Transverse colon (tissue), 4 donors: ENCODE results near the gene PSMA3. TPM values are rescaled to one million over a fixed set of nuclear protein-coding genes. Genes with fewer than 3 reads are reported as not detected.

ENCODE experiments used
- DNase-seq: peaks from one replicate; pipeline ENCODE4 v3.0.0-alpha.2; 2019
- H3K27ac ChIP-seq, 4 donors: fragments of 200-600 bp; sonication (generic); 2 replicates each; pipeline ENCODE4 v1.5.1; 2016 to 2018; ENCODE audit warnings: inconsistent platforms in 4 of 4
- H3K27me3 ChIP-seq: fragments of 200-600 bp; sonication (generic); 2 replicates; pipeline ENCODE4 v1.5.1; 2017; ENCODE audit warnings: inconsistent platforms
- H3K36me3 ChIP-seq, 4 donors: fragments of 200-600 bp; sonication (generic); 2 replicates each; pipeline ENCODE4 v1.5.1; 2017 to 2019; ENCODE audit warnings: inconsistent platforms in 4 of 4
- H3K4me1 ChIP-seq, 4 donors: fragments of 200-600 bp; sonication (generic); 2 replicates each; pipeline ENCODE4 v1.5.1; 2017 to 2020; ENCODE audit warnings: inconsistent platforms in 4 of 4
- H3K4me3 ChIP-seq, 4 donors: fragments of 200-600 bp; sonication (generic); 1 replicate in 1 of 4; 2 replicates in 3 of 4; pipeline versions ENCODE4 v1.5.1 to v1.6.1; 2017 to 2019; ENCODE audit warnings: inconsistent platforms in 4 of 4
- H3K9me3 ChIP-seq, 2 donors: fragments of 200-600 bp; sonication (generic); 2 replicates each; pipeline ENCODE4 v1.5.1; 2017 to 2019; ENCODE audit warnings: inconsistent platforms in 2 of 2
- EP300 ChIP-seq: sonication (generic); formaldehyde crosslinking; IDR thresholded peaks from one replicate; pipeline ENCODE4 v1.6.1; 2017; ENCODE audit warnings: antibody characterized with exemption, low read depth
- POLR2A ChIP-seq: fragments of 450-650 bp; IDR thresholded peaks from one replicate; pipeline ENCODE4 v1.6.1; 2016; ENCODE audit warnings: antibody characterized with exemption, mild to moderate bottlenecking, moderate library complexity
- POLR2AphosphoS5 ChIP-seq, 3 donors: sonication (generic); formaldehyde crosslinking; IDR thresholded peaks; one replicate each; pipeline ENCODE4 v1.6.1; 2016; ENCODE audit warnings: antibody characterized with exemption in 3 of 3
- WGBS, 2 donors: methylation state at CpG; one replicate each; pipeline ENCODE4 v1.1.5; 2018; ENCODE audit warnings: low coverage in 1 of 2; 5-methylcytosine and 5-hydroxymethylcytosine counted together
- in situ Hi-C, 4 donors: fragments of 200-750 bp; cut with MboI; loops; one replicate each; pipeline versions ENCODE4 v1.15.0 to v1.15.1; 2017; ENCODE audit warnings: low sequenced_read_pairs in 3 of 4, low pct_ligation_motif_present in 1 of 4, low pct_unique_long_range_greater_than_20kb in 1 of 4
- intact Hi-C: fragments of 100-400 bp; cut with DNase I; formaldehyde crosslinking; loops from one replicate; pipeline ENCODE4 v1.15.1; 2023; ENCODE audit warnings: low total_unique reads
- total RNA-seq, 4 donors: library from RNA; depleted of rRNA; stranded (reverse); fragments of >200 nt; gene quantifications; one replicate each; pipeline ENCODE4 v1.1.0, GENCODE V29; 2016
- TF ChIP-seq, protein P1 (sequence below), 5 experiments: fragments of 200-600 bp in 3 of 5; fragments of 450-650 bp in 2 of 5; sonication (generic) in 3 of 5; IDR thresholded peaks; 1 replicate in 2 of 5; 2 replicates in 3 of 5; pipeline ENCODE4 v1.5.1; 2016 to 2017; ENCODE audit warnings: antibody characterized with exemption in 5 of 5, inconsistent platforms in 3 of 5, mild to moderate bottlenecking in 2 of 5, moderate library complexity in 1 of 5

The PSMA3 gene
- total RNA-seq, 4 donors from 2014 or later = 38.5 to 87.3 (median 80.3) TPM

DNA sequence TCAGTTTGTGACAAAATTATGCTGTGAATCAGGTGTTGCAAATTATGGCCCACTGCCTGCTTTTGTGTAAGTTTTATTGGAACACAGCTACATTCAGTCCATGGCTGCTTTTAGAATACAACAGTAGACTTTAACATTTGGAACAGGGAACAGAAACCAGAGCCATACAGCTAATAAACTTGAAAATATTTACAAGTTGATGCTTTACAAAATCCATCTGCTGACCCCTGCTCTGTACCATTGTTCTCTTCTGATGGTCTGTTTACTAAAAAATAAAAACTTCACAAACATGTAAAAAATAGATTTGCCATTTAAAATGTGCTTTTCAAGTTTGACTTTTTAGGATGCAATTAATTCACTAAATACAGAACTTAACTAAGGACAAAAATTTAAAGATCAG, 20.8 kb downstream of the PSMA3 start:
- no peak for DNase-seq
- Histone ChIP-seq H3K27ac (peak overlapping the region in 3 of 4 donors; percentile 2 to 22 (median 9)), H3K4me1 (peaks cover 0 to 4% (median 0%) of the 10 kb centered on the region in 4 donors), H3K4me3 (no peak overlapping the region), H3K36me3 (peaks cover 0 to 83% (median 41%) of the 10 kb centered on the region in 4 donors), H3K27me3 (no peaks in the 10 kb centered on the region), H3K9me3 (no peaks in the 10 kb centered on the region)
- TF ChIP-seq, protein P1, sequence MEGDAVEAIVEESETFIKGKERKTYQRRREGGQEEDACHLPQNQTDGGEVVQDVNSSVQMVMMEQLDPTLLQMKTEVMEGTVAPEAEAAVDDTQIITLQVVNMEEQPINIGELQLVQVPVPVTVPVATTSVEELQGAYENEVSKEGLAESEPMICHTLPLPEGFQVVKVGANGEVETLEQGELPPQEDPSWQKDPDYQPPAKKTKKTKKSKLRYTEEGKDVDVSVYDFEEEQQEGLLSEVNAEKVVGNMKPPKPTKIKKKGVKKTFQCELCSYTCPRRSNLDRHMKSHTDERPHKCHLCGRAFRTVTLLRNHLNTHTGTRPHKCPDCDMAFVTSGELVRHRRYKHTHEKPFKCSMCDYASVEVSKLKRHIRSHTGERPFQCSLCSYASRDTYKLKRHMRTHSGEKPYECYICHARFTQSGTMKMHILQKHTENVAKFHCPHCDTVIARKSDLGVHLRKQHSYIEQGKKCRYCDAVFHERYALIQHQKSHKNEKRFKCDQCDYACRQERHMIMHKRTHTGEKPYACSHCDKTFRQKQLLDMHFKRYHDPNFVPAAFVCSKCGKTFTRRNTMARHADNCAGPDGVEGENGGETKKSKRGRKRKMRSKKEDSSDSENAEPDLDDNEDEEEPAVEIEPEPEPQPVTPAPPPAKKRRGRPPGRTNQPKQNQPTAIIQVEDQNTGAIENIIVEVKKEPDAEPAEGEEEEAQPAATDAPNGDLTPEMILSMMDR (IDR thresholded peaks at IDR 0.05) = no peak
- no peak for TF ChIP-seq EP300
- no peak for TF ChIP-seq POLR2A
- in situ Hi-C loops (no loop called here), intact Hi-C loops (no loop called here)

DNA sequence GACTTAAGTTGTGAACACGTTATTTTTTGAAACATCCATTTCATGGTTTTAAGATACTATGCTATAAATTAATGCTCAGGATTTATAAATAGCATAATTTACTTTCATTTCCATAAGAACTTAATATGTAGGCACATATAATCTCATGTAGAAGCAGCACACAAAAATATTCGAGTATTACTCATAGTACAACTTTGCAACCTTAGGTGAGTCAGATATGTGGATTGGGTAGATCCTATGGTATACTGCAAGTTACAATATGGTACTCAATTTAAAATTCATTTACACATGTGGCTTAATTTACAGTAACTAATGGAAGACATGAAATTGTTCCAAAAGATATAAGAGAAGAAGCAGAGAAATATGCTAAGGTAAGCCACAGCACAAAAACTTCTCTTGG, 26.0 kb downstream of the PSMA3 start:
- intact Hi-C loops (no loop called here), in situ Hi-C loops (no loop called here)
- no peaks in the 10 kb centered on the region for H3K9me3 ChIP-seq
- TF ChIP-seq EP300 (no peak), POLR2A (no peak)
- TF ChIP-seq, protein P1 (IDR thresholded peaks at IDR 0.05) = no peak
- peaks cover 0 to 71% (median 32%) of the 10 kb centered on the region in 4 donors for H3K36me3 ChIP-seq
- WGBS, 2 donors = 65 to 75% methylated on average over 2 of the region's 2 CpGs
- H3K4me3 ChIP-seq = no peak overlapping the region
- no peaks in the 10 kb centered on the region for H3K27me3 ChIP-seq
- H3K27ac ChIP-seq = no peak overlapping the region
- DNase-seq = no peak
- H3K4me1 ChIP-seq = peaks cover 6 to 29% (median 11%) of the 10 kb centered on the region in 4 donors

DNA sequence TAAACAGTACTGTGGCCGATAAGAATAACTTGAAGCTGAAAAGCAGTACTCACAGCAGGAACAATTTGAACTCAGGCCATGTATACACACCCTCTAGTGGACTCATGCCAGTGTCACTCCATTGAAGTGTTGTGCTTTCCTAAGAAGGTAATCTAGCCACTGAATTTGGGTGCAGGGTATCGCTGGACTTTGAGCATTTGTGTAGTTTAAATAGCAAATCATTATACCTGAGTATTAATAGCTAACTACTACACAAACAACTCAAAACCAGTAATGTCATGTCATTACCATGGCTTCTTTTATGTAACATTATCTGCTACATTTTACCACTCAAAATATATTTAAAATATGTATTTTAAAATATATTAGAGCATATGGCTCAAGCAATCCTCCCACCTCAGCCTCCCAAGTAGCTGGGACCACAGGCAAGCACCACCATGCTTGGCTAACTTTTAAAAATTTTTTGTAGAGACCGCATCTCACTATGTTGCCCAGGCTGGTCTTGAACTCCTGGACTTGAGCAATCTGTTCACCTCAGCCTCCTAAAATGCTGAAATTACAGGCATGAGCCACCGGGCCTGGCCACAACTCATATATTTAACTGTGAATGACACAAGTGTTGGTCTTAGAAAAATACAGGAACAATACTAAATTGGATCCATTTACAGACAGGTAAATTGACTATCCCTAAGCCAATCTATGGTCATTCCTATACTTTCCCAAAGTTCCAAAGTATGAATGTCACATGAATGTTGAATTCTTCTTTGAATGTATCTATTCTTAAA, 28.1 kb downstream of the PSMA3 start:
- in situ Hi-C loops (no loop called here), intact Hi-C loops (no loop called here)
- Histone ChIP-seq H3K4me1 (peaks cover 6 to 38% (median 11%) of the 10 kb centered on the region in 4 donors), H3K4me3 (no peak overlapping the region), H3K36me3 (peaks cover 0 to 56% (median 24%) of the 10 kb centered on the region in 4 donors), H3K9me3 (no peaks in the 10 kb centered on the region), H3K27ac (peak overlapping the region in 3 of 4 donors; percentile 39 to 43 (median 40)), H3K27me3 (no peaks in the 10 kb centered on the region)
- WGBS, 2 donors = 57 to 64% methylated on average over 4 of the region's 4 CpGs
- TF ChIP-seq EP300 (no peak), POLR2AphosphoS5 (IDR thresholded peaks at IDR 0.05) (peak in 2 of 3 donors; percentile 24 to 36), POLR2A (no peak)
- TF ChIP-seq, protein P1 (IDR thresholded peaks at IDR 0.05) = peak in 4 of 5 experiments; percentile 10 to 27 (median 12)
- DNase-seq = no peak

DNA sequence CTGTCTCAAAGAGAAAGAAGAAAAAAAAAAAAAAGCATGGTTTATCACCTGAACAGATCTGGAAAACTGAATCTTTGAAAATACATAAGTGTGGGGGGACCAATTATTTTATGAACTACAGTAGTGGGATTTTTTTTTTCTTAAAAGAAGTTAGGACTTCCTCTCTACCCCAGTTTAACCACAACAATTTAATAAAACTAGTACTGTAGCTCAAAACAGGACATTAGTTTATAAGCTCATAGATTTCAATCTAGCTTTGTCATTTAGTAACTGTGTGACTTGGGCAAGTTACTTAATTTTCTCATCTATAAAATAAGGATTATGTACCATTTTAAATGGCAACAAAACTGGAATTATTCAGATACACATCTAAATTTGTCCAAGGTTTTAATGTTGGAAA, 30.2 kb downstream of the PSMA3 start:
- H3K4me3 ChIP-seq = no peak overlapping the region
- peaks cover 6 to 38% (median 11%) of the 10 kb centered on the region in 4 donors for H3K4me1 ChIP-seq
- peak overlapping the region in 1 of 4 donors; percentile 3 for H3K27ac ChIP-seq
- DNase-seq = no peak
- TF ChIP-seq, protein P1 (IDR thresholded peaks at IDR 0.05) = no peak
- no peak for TF ChIP-seq POLR2A
- TF ChIP-seq POLR2AphosphoS5 (IDR thresholded peaks at IDR 0.05) = no peak
- TF ChIP-seq EP300 = no peak
- H3K36me3 ChIP-seq = peaks cover 0 to 46% (median 19%) of the 10 kb centered on the region in 4 donors
- in situ Hi-C loops = no loop called here
- no peaks in the 10 kb centered on the region for H3K27me3 ChIP-seq
- intact Hi-C loops = no loop called here
- H3K9me3 ChIP-seq = no peaks in the 10 kb centered on the region
